B cell (primary cell): ENCODE results near the gene MAD1L1. TPM values are rescaled to one million over a fixed set of nuclear protein-coding genes. Genes with fewer than 3 reads are reported as not detected.

Experiments
- ATAC-seq: fragments of 200-7000 bp; cut with Tn5 transposase; one replicate; pipeline ENCODE4 v1.10.0; 2021; ENCODE audit warnings: low read depth, mild to moderate bottlenecking, moderate number of reproducible peaks, moderate library complexity
- CTCF ChIA-PET: fragments of 350-600 bp; sonication (Branson Sonifier 250); formaldehyde crosslinking; loops from one replicate; lab custom pipeline; 2021; ENCODE audit warnings: antibody characterized with exemption, inconsistent platforms; lab: Charles Lee
- POLR2A ChIA-PET: fragments of 350-600 bp; sonication (Branson Sonifier 250); formaldehyde crosslinking; loops from one replicate; lab custom pipeline; 2021; ENCODE audit warnings: antibody characterized with exemption; lab: Charles Lee
- DNase-seq: peaks from one replicate; pipeline ENCODE4 v3.0.0; 2013
- H2AFZ ChIP-seq: 2 replicates; pipeline ENCODE4 v1.6.1; 2012; ENCODE audit warnings: mild to moderate bottlenecking, low read depth, low read length; ENCODE audit not compliant: insufficient read depth, poor library complexity, severe bottlenecking
- H3K27ac ChIP-seq, 2 donors: 1 replicate in 1 of 2; 2 replicates in 1 of 2; pipeline ENCODE4 v1.5.1; 2012 to 2013; ENCODE audit warnings: low read length in 2 of 2, mild to moderate bottlenecking in 2 of 2, moderate library complexity in 1 of 2
- H3K27me3 ChIP-seq, 4 experiments: fragments of 200-600 bp in 1 of 4; sonication (generic) in 1 of 4; replicated peaks in 1 of 4; 1 replicate in 2 of 4; 2 replicates in 2 of 4; pipeline versions ENCODE4 v1.6.1 to v1.7.0; 2013 to 2016; ENCODE audit warnings: low read length in 3 of 4, mild to moderate bottlenecking in 2 of 4, mixed read lengths in 1 of 4, moderate library complexity in 1 of 4; ENCODE audit not compliant: insufficient read depth in 4 of 4, control insufficient read depth in 3 of 4; ENCODE audit errors: control extremely low read depth in 1 of 4
- H3K36me3 ChIP-seq, 2 experiments: replicated peaks in 1 of 2; 1 replicate in 1 of 2; 2 replicates in 1 of 2; pipeline versions ENCODE4 v1.6.1 to v1.7.1; 2013; ENCODE audit warnings: low read length in 1 of 2; ENCODE audit not compliant: insufficient read depth in 2 of 2, control insufficient read depth in 1 of 2; ENCODE audit errors: control extremely low read depth in 1 of 2, extremely low read depth in 1 of 2
- H3K4me1 ChIP-seq, 2 donors: fragments of 200-600 bp in 1 of 2; sonication (generic) in 1 of 2; 1 replicate in 1 of 2; 2 replicates in 1 of 2; pipeline versions ENCODE4 v1.5.1 to v1.6.1; 2013 to 2017; ENCODE audit warnings: low read length in 2 of 2; ENCODE audit not compliant: control insufficient read depth in 2 of 2, insufficient read depth in 2 of 2
- H3K4me2 ChIP-seq: replicated peaks from 2 replicates; pipeline ENCODE3; 2012; ENCODE audit warnings: mild to moderate bottlenecking, low read depth, low read length; ENCODE audit not compliant: poor library complexity, severe bottlenecking
- H3K4me3 ChIP-seq, 5 experiments: fragments of 200-600 bp in 1 of 5; sonication (generic) in 1 of 5; 1 replicate in 3 of 5; 2 replicates in 2 of 5; pipeline versions ENCODE4 v1.5.1 to v1.7.0; 2011 to 2016; ENCODE audit warnings: low read length in 4 of 5, mild to moderate bottlenecking in 4 of 5, low read depth in 2 of 5, control low read depth in 1 of 5, moderate library complexity in 1 of 5; ENCODE audit not compliant: insufficient read depth in 1 of 5; ENCODE audit errors: control extremely low read depth in 1 of 5, extremely low read depth in 1 of 5
- H3K79me2 ChIP-seq: fragments of 200-600 bp; sonication (generic); one replicate; pipeline ENCODE4 v1.6.0; 2016; ENCODE audit warnings: low read length; ENCODE audit not compliant: control insufficient read depth, insufficient read depth
- H3K9ac ChIP-seq: fragments of 200-600 bp; sonication (generic); 2 replicates; pipeline ENCODE4 v1.6.1; 2017; ENCODE audit warnings: mild to moderate bottlenecking, low read length, moderate library complexity
- H3K9me3 ChIP-seq, 3 donors: one replicate each; pipeline versions ENCODE4 v1.6.1 to v1.7.1; 2013; ENCODE audit warnings: low read length in 2 of 3; ENCODE audit not compliant: control insufficient read depth in 2 of 3, insufficient read depth in 1 of 3; ENCODE audit errors: control extremely low read depth in 1 of 3
- H4K20me1 ChIP-seq: 2 replicates; pipeline ENCODE4 v1.6.0; 2012; ENCODE audit warnings: mild to moderate bottlenecking, low read length; ENCODE audit not compliant: insufficient read depth, control insufficient read depth, poor library complexity, severe bottlenecking
- H3K27ac Mint-ChIP-seq: one replicate; pipeline ENCODE4 v1.8.0; 2021; ENCODE audit warnings: mixed read lengths
- H3K27me3 Mint-ChIP-seq: one replicate; pipeline ENCODE4 v1.8.0; 2021; ENCODE audit warnings: mixed read lengths
- H3K4me1 Mint-ChIP-seq: one replicate; pipeline ENCODE4 v1.8.0; 2021; ENCODE audit warnings: mixed read lengths
- H3K4me3 Mint-ChIP-seq: one replicate; pipeline ENCODE4 v1.8.0; 2021; ENCODE audit warnings: mixed read lengths
- H3K9me3 Mint-ChIP-seq: one replicate; pipeline ENCODE4 v1.8.0; 2022; ENCODE audit warnings: mixed read lengths; ENCODE audit not compliant: insufficient read depth
- EZH2 ChIP-seq: IDR thresholded peaks from 2 replicates; pipeline ENCODE4 v1.6.1; 2012; ENCODE audit warnings: borderline replicate concordance, low read depth, mild to moderate bottlenecking, moderate library complexity, low read length; ENCODE audit not compliant: insufficient read depth, poor library complexity, severe bottlenecking
- WGBS: methylation state at CpG from one replicate; pipeline ENCODE4 v1.1.5; 2013; ENCODE audit warnings: missing lambda C conversion rate; ENCODE audit not compliant: insufficient coverage; 5-methylcytosine and 5-hydroxymethylcytosine counted together
- intact Hi-C: fragments of 100-400 bp; cut with micrococcal nuclease; formaldehyde crosslinking; loops from one replicate; pipeline ENCODE4 v1.10.0; 2022
- polyA plus RNA-seq: library from polyadenylated mRNA; depleted of rRNA; stranded (reverse); fragments of >200 nt; gene quantifications from 2 replicates; pipeline ENCODE4 v1.2.3, GENCODE V29; 2012
- total RNA-seq, 2 donors: library from RNA; stranded (reverse); fragments of 120-200 nt in 1 of 2; gene quantifications; 1 replicate in 1 of 2; 2 replicates in 1 of 2; pipeline versions ENCODE4 v1.2.3 to v1.2.4, GENCODE V29; 2013 to 2022
- TF ChIP-seq, protein P1 (sequence below): fragments of 200-600 bp; IDR thresholded peaks from one replicate; pipeline ENCODE4 v1.8.0; 2022; ENCODE audit warnings: antibody characterized with exemption, mild to moderate bottlenecking

Gene MAD1L1
- total and polyA plus RNA-seq, 2 donors (not counting 1 experiment from before 2014, with no cell fraction given) = 86.7 to 110 TPM

DNA sequence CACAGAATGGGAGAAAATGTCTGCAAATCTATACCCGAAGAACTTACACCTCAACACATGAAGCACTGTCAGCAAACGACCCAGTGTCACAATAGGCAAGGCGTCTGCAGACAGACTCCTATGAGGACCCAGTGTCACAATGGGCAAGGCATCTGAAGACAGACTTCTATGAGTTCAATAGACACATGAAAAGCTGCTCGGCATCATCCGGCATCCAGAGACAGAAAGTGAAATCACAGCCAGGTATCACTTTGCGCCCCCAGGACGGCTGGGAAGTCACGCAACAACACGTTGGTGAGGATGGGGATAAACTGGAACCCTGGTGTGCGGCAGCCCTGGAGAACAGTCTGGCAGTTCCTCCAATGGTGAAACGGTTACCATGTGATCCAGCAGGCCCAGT lies 289.4 kb downstream of the MAD1L1 start:
- WGBS = 88% methylated on average over 11 of the region's 11 CpGs
- POLR2A ChIA-PET = no interaction called here
- Mint-ChIP-seq H3K27ac (no peak overlapping the region), H3K27me3 (no peaks in the 10 kb centered on the region), H3K9me3 (no peaks in the 10 kb centered on the region), H3K4me3 (no peak overlapping the region), H3K4me1 (peaks cover 33% of the 10 kb centered on the region)
- DNase-seq (no peak), ATAC-seq (no peak)
- H4K20me1 ChIP-seq = no peaks in the 10 kb centered on the region
- peaks cover 23 to 32% of the 10 kb centered on the region in 2 donors for H3K4me1 ChIP-seq
- no peak overlapping the region for H3K27ac ChIP-seq
- H3K36me3 ChIP-seq = peaks cover 0 to 5% of the 10 kb centered on the region in 2 experiments
- H3K9me3 ChIP-seq = peaks cover 0 to 2% (median 0%) of the 10 kb centered on the region in 3 donors
- intact Hi-C loops = no loop called here
- H3K79me2 ChIP-seq = peaks cover 37% of the 10 kb centered on the region
- H3K27me3 ChIP-seq = no peaks in the 10 kb centered on the region
- TF ChIP-seq, protein P1, sequence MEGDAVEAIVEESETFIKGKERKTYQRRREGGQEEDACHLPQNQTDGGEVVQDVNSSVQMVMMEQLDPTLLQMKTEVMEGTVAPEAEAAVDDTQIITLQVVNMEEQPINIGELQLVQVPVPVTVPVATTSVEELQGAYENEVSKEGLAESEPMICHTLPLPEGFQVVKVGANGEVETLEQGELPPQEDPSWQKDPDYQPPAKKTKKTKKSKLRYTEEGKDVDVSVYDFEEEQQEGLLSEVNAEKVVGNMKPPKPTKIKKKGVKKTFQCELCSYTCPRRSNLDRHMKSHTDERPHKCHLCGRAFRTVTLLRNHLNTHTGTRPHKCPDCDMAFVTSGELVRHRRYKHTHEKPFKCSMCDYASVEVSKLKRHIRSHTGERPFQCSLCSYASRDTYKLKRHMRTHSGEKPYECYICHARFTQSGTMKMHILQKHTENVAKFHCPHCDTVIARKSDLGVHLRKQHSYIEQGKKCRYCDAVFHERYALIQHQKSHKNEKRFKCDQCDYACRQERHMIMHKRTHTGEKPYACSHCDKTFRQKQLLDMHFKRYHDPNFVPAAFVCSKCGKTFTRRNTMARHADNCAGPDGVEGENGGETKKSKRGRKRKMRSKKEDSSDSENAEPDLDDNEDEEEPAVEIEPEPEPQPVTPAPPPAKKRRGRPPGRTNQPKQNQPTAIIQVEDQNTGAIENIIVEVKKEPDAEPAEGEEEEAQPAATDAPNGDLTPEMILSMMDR = no peak
- TF ChIP-seq EZH2 = no peak
- H2AFZ ChIP-seq = no peak overlapping the region
- H3K4me3 ChIP-seq = no peak overlapping the region
- H3K9ac ChIP-seq = no peak overlapping the region
- no peak overlapping the region for H3K4me2 ChIP-seq
- CTCF ChIA-PET = no interaction called here

DNA sequence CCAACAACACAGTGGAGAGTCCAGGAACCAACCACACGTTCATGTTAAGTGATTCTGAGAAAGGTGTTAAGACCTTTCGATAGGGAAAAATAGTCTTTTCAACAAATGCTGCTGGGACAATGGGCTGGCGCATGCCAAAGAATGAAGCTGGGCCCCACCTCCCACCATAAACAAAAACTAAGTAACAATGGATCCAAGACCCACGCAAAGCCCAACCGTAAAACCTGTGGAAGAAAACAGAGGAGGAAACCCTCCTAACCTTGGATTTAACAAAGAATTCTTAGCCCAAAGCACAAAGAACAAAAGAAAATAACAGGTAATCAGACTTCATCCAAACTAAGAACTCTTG lies 289.8 kb downstream of the MAD1L1 start:
- Histone ChIP-seq H3K27me3 (no peaks in the 10 kb centered on the region), H3K4me1 (peaks cover 27 to 36% of the 10 kb centered on the region in 2 donors), H3K27ac (no peak overlapping the region), H3K9me3 (peaks cover 0 to 2% (median 0%) of the 10 kb centered on the region in 3 donors), H3K36me3 (peaks cover 0 to 5% of the 10 kb centered on the region in 2 experiments), H2AFZ (no peak overlapping the region), H3K4me2 (no peak overlapping the region), H3K4me3 (no peak overlapping the region), H3K79me2 (peaks cover 41% of the 10 kb centered on the region), H4K20me1 (no peaks in the 10 kb centered on the region), H3K9ac (no peak overlapping the region)
- H3K4me3 Mint-ChIP-seq = no peak overlapping the region
- TF ChIP-seq, protein P1 = no peak
- no peak for TF ChIP-seq EZH2
- no peaks in the 10 kb centered on the region for H3K9me3 Mint-ChIP-seq
- no peaks in the 10 kb centered on the region for H3K27me3 Mint-ChIP-seq
- ChIA-PET POLR2A (no interaction called here), CTCF (no interaction called here)
- H3K4me1 Mint-ChIP-seq = peaks cover 37% of the 10 kb centered on the region
- peak overlapping the region; percentile 53 for H3K27ac Mint-ChIP-seq
- ATAC-seq = no peak
- WGBS = 100% methylated on average over 4 of the region's 5 CpGs
- no peak for DNase-seq
- intact Hi-C loops = no loop called here
